Activated CD4-positive, alpha-beta T cell treated with anti-CD3 and anti-CD28 coated beads, Interleukin-10, Interleukin-2, amounts not matched to agents 100 ng/mL and 50 ng/mL, durations not matched to agents 16 hours and 8 hours (primary cell): ENCODE measurements around the gene GGT7.
A peak's percentile ranks its signal among the peaks of the same experiment; 100 is the strongest.
"Not testable (repeated sequence)": the region's sequence is repeated elsewhere in the genome, so short reads cannot be mapped to it uniquely, and the experiment has no call there.

ENCODE experiments used
- DNase-seq: peaks from one replicate; pipeline ENCODE4 v3.0.0-alpha.2; 2020

GGT7 gene

GRCh38 chr20:34834459-34834893 lies 38.2 kb downstream of the GGT7 start:
- DNase-seq, result peak; percentile 49

GRCh38 chr20:34831936-34832335 lies 40.7 kb downstream of the GGT7 start:
- DNase-seq, result no peak

- DNase-seq, result no peak
These were observed 43.5 kb downstream of the GGT7 start for GRCh38 chr20:34829191-34829590.

- DNase-seq, result peak; percentile 89
These were observed 46.9 kb downstream of the GGT7 start, which contains the start of gene NCOA6 for GRCh38 chr20:34825530-34826362. TSS of gene NCOA6 (minus strand) at chr20:34825651. CDS start at chr20:34782355, 43,296 bp downstream.

- DNase-seq, result peak; percentile 71
These were observed 47.7 kb downstream of the GGT7 start for GRCh38 chr20:34824806-34825529.

GRCh38 chr20:34824452-34824805 lies 48.2 kb downstream of the GGT7 start:
- peak; percentile 84 for DNase-seq

GRCh38 chr20:34824026-34824425 lies 48.6 kb downstream of the GGT7 start:
- DNase-seq, result no peak

GRCh38 chr20:34820805-34821578 lies 51.7 kb downstream of the GGT7 start:
- DNase-seq, result no peak

GRCh38 chr20:34817801-34818200 lies 54.9 kb downstream of the GGT7 start:
- DNase-seq, result no peak

GRCh38 chr20:34817072-34817471 lies 55.6 kb downstream of the GGT7 start:
- DNase-seq, result no peak

- DNase-seq, result no peak
These were observed 57.0 kb downstream of the GGT7 start for GRCh38 chr20:34815636-34816035.

GRCh38 chr20:34808583-34808982 lies 64.1 kb downstream of the GGT7 start:
- DNase-seq, result no peak

- DNase-seq, result not testable (repeated sequence)
These were observed 64.7 kb downstream of the GGT7 start for GRCh38 chr20:34807944-34808465.

GRCh38 chr20:34806255-34806654 lies 66.4 kb downstream of the GGT7 start:
- no peak for DNase-seq

GRCh38 chr20:34798871-34799270 lies 73.8 kb downstream of the GGT7 start:
- DNase-seq, result no peak

- DNase-seq, result no peak
These were observed 74.3 kb downstream of the GGT7 start for GRCh38 chr20:34798328-34798727.

GRCh38 chr20:34797012-34797995 lies 75.4 kb downstream of the GGT7 start:
- no peak for DNase-seq
